ENCODE results near the gene MYO18B. TPM values are rescaled to one million over a fixed set of nuclear protein-coding genes. Genes with fewer than 3 reads are reported as not detected.

MYO18B gene
- total RNA-seq, 1 experiment from 2014 or later = not detected

DNA sequence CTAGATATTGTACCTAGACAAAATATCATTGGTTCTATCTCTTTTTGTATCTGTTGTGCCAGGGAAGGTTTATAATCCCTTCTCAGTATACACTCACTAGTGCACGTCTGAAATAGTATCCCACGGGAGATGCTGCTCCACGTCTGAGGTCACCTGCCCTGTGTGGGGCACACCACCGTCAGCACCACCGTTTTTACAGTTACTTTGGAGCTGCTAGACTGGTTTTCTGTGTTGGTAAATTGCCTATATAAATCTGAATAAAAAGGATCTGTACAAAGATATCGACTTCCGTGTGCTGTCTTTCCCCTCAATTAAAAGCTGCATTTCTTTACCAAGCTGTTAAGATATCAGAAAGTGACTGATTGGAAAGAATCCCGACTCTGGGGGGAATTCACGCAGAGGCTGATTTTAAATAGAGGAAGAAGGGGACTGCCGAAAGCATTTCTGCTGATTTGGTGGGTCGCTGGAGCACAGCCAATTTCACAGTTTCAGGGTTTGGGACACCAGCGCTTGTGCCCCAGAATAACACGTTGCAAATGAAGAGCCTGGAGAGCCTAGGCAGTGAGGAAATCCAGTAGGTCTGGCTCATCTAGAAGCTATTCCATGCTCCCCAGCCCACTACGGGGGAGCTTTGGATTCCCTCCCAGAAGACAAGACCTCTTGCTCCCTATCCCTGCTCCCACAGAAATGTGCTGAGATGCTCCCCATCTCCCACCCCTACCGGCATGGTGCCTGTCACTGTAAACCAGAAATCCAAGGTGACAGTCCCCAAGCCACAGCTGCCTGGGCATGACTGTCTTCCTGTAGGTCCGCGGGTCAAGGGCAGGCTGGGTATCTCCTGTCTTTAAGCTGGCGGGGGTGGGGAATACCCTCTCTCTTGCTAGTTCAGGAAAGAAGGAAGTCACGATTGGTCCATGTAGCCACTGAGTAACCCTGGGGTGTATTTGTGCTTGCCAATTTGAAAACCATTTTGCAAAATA lies 12.7 kb upstream of the MYO18B start:
- Histone ChIP-seq H2AFZ (ENCODE audit: low read length) (no peak overlapping the region), H3K27me3 (ENCODE audit: low read length) (peaks cover 30% of the 10 kb centered on the region), H3K4me3 (ENCODE audit: low read length) (no peak overlapping the region), H3K36me3 (ENCODE audit: low read depth, low read length) (no peaks in the 10 kb centered on the region), H3F3A (ENCODE audit: low read length, unreplicated experiment) (no peaks in the 10 kb centered on the region), H4K20me1 (ENCODE audit: low read length) (no peaks in the 10 kb centered on the region), H3K4me2 (ENCODE audit: low read length) (no peak overlapping the region), H3K9ac (ENCODE audit: low read length) (no peak overlapping the region), H3K27ac (ENCODE audit: low read length) (no peak overlapping the region), H3K4me1 (ENCODE audit: insufficient read depth, low read length) (no peaks in the 10 kb centered on the region), H3K9me3 (ENCODE audit: low read length) (no peaks in the 10 kb centered on the region), H3K79me2 (ENCODE audit: low read length) (no peaks in the 10 kb centered on the region), H3K9me2 (replicated peaks; ENCODE audit: low read length) (no peaks in the 10 kb centered on the region)
- ATAC-seq (no peak), DNase-seq (no peak)
- intact Hi-C loops (cut with micrococcal nuclease) = no loop called here
- ChIA-PET CTCF (no interaction called here), POLR2A (ENCODE audit: unreplicated experiment) (no interaction called here)
- TF ChIP-seq EZH2phosphoT487 (IDR thresholded peaks at IDR 0.05; ENCODE audit: borderline replicate concordance, low read length) = no peak
- no peak for TF ChIP-seq EZH2 (IDR thresholded peaks at IDR 0.05; ENCODE audit: low read length, unreplicated experiment)
- TF ChIP-seq, protein P1, sequence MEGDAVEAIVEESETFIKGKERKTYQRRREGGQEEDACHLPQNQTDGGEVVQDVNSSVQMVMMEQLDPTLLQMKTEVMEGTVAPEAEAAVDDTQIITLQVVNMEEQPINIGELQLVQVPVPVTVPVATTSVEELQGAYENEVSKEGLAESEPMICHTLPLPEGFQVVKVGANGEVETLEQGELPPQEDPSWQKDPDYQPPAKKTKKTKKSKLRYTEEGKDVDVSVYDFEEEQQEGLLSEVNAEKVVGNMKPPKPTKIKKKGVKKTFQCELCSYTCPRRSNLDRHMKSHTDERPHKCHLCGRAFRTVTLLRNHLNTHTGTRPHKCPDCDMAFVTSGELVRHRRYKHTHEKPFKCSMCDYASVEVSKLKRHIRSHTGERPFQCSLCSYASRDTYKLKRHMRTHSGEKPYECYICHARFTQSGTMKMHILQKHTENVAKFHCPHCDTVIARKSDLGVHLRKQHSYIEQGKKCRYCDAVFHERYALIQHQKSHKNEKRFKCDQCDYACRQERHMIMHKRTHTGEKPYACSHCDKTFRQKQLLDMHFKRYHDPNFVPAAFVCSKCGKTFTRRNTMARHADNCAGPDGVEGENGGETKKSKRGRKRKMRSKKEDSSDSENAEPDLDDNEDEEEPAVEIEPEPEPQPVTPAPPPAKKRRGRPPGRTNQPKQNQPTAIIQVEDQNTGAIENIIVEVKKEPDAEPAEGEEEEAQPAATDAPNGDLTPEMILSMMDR (conservative IDR thresholded peaks at IDR 0.05; ENCODE audit: low read depth, low read length) = no peak
- no TSS peak for BruUV-seq (replicated peaks)

DNA sequence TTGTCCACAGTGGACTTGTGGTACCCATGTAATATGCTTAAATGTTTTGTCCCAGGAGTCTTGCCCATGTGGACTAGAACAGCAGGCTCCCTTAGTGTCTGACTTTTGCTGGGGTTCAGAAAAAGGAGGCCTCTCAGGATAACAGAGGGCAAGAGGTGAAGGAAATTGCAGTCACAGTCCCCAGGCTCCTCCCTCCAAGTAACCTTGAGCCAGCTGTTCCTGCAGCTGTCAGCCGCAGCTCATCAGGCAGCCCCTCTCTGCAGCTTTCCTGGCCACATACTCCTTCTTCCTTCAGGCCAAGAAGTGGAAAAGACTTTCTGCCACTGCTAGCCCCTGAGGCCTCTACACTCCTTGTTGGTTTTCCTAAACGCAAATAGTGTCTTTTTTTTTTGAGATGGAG lies 6.3 kb upstream of the MYO18B start:
- Histone ChIP-seq H3K4me1 (ENCODE audit: insufficient read depth, low read length) (no peaks in the 10 kb centered on the region), H3K79me2 (ENCODE audit: low read length) (no peaks in the 10 kb centered on the region), H3F3A (ENCODE audit: low read length, unreplicated experiment) (no peaks in the 10 kb centered on the region), H3K27me3 (ENCODE audit: low read length) (no peaks in the 10 kb centered on the region), H3K4me2 (ENCODE audit: low read length) (no peak overlapping the region), H4K20me1 (ENCODE audit: low read length) (no peaks in the 10 kb centered on the region), H2AFZ (ENCODE audit: low read length) (no peak overlapping the region), H3K27ac (ENCODE audit: low read length) (no peak overlapping the region), H3K36me3 (ENCODE audit: low read depth, low read length) (no peaks in the 10 kb centered on the region), H3K9me3 (ENCODE audit: low read length) (no peaks in the 10 kb centered on the region), H3K9ac (ENCODE audit: low read length) (no peak overlapping the region), H3K4me3 (ENCODE audit: low read length) (no peak overlapping the region), H3K9me2 (replicated peaks; ENCODE audit: low read length) (no peaks in the 10 kb centered on the region)
- DNase-seq = no peak
- no peak for TF ChIP-seq EZH2phosphoT487 (IDR thresholded peaks at IDR 0.05; ENCODE audit: borderline replicate concordance, low read length)
- no peak for TF ChIP-seq EZH2 (IDR thresholded peaks at IDR 0.05; ENCODE audit: low read length, unreplicated experiment)
- TF ChIP-seq, protein P1 (conservative IDR thresholded peaks at IDR 0.05; ENCODE audit: low read depth, low read length) = no peak
- ATAC-seq = no peak
- ChIA-PET POLR2A (ENCODE audit: unreplicated experiment) (no interaction called here), CTCF (no interaction called here)
- no TSS peak for BruUV-seq (replicated peaks)
- intact Hi-C loops (cut with micrococcal nuclease) = no loop called here

DNA sequence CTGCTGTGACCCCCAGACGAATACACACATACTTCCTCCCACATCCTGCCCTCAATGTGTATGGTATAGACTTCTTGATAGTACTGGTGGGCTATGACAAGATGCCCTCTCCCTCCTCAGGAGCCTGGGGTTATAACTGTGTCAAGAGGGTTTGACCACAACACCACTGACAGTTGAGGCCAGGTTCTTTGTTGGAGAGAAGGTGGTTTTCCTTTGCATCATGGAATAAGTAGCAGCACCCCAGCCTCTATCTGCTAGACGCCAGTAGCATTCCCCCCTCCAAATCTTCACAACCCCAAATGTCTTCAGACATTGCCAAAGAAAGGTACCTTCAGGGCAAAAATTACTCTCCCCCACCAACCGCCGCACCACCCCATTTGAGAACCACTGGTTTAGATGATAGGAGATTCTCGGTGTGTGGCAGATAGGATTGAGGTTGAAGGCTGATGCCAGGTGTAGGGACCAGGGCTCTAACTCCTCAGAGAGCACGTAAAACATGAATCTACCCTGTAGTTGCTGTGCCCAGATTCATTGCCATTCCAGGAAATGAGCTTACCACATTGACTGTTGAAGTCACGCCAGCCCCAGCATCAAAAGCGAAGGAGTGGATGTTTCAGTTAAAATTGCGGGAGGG lies 5.5 kb upstream of the MYO18B start:
- BruUV-seq (replicated peaks) = no TSS peak
- Histone ChIP-seq H3F3A (ENCODE audit: low read length, unreplicated experiment) (no peaks in the 10 kb centered on the region), H3K4me1 (ENCODE audit: insufficient read depth, low read length) (no peaks in the 10 kb centered on the region), H4K20me1 (ENCODE audit: low read length) (no peaks in the 10 kb centered on the region), H3K4me2 (ENCODE audit: low read length) (no peak overlapping the region), H3K79me2 (ENCODE audit: low read length) (no peaks in the 10 kb centered on the region), H3K36me3 (ENCODE audit: low read depth, low read length) (no peaks in the 10 kb centered on the region), H3K9me2 (replicated peaks; ENCODE audit: low read length) (no peaks in the 10 kb centered on the region), H3K27me3 (ENCODE audit: low read length) (no peaks in the 10 kb centered on the region), H3K4me3 (ENCODE audit: low read length) (no peak overlapping the region), H3K27ac (ENCODE audit: low read length) (no peak overlapping the region), H2AFZ (ENCODE audit: low read length) (no peak overlapping the region), H3K9ac (ENCODE audit: low read length) (no peak overlapping the region), H3K9me3 (ENCODE audit: low read length) (no peaks in the 10 kb centered on the region)
- intact Hi-C loops (cut with micrococcal nuclease) = no loop called here
- no peak for TF ChIP-seq EZH2phosphoT487 (IDR thresholded peaks at IDR 0.05; ENCODE audit: borderline replicate concordance, low read length)
- no peak for TF ChIP-seq EZH2 (IDR thresholded peaks at IDR 0.05; ENCODE audit: low read length, unreplicated experiment)
- TF ChIP-seq, protein P1 (conservative IDR thresholded peaks at IDR 0.05; ENCODE audit: low read depth, low read length) = no peak
- no peak for ATAC-seq
- ChIA-PET CTCF (no interaction called here), POLR2A (ENCODE audit: unreplicated experiment) (no interaction called here)
- DNase-seq = no peak

All from PC-3 (cell line).